Esophagus mucosa (tissue), 1 donor: ENCODE data around the gene WASF2. TPM values are rescaled to one million over a fixed set of nuclear protein-coding genes. Genes with fewer than 3 reads are reported as not detected.
"Not testable (repeated sequence)": the region's sequence is repeated elsewhere in the genome, so short reads cannot be mapped to it uniquely, and the experiment has no call there.

Experiments used
- ATAC-seq: fragments of 200-7000 bp; cut with Tn5 transposase; one replicate; pipeline ENCODE4 v1.9.1; 2020
- total RNA-seq: library from RNA; stranded (reverse); gene quantifications from one replicate; pipeline ENCODE4 v1.2.4, GENCODE V29; 2023
- donor health status: DM: yes; HTN: yes; CAD: no.

WASF2 gene
- total RNA-seq, 1 donor from 2014 or later, result 169 TPM

GRCh38 chr1:27492796-27493195 lies 2.8 kb upstream of the WASF2 start:
- no peak for ATAC-seq

DNA sequence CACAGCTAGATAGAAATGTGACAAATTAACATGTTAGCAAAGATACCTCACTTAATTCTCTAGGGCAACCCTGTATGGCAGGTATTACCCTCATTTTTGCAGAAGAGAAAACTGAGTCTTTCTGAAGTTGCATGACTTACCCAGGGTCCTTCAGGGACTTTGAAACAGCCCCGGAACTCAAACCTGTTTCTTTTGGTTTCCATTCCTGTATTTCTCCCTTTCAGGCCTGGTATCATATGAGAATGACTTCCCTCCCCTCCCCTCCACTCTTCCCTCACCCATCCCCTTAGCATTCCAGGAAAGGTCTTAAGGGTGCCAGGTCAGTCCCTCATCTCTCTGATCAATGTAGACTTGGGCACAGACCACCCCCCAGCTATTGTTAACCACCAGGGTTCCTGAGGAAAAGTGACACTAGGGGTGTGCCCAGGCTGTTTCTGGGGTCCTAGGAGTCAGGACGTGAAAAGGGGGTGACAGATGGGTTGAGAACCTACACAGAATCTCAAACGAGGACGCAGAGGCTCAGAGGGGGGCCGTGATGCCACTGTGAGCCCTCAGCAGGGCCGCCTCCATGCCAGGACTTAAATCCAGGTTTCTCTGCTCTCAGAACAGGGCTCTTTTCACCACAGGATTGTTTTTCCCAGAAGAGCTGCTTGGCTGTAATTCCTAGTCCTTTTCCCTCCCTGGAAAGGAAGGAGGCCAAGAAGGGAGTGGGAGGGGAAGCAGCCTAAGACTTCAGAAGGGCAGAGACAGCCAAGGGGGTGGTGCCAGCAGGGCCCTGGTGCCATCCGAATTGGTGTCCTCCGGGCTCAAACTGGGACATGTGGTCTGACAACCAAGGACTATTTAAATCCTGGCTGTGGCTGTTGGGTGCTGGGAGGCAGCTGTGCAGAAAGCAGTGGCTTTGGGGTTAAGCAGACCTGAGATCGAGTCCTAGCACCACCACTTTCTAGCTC lies 2.1 kb upstream of the WASF2 start:
- ATAC-seq, result no peak

DNA sequence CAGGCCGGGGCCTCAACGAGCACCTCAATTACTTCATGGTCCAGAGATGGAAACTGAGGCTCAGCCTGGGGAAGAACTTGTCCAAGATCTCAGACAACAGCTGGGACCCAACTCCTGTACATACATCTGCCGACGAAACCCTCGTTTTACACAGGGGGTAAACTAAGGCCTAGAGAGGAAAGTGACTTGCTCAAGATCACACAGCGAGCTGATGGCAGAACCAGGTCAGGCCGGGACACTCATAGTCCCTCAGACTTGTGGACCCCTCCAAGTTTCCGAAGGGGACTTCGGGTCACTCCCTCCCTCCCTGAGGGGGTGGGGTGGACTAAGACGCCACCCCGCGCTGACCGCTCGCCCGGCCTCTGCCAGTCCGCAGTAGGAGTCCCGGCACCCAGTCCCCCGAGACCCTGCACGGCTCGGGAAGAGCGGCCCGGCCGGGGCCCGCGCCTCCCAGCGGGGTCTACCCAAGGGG lies 430 bp downstream of the WASF2 start:
- peak; percentile 13 for ATAC-seq

DNA sequence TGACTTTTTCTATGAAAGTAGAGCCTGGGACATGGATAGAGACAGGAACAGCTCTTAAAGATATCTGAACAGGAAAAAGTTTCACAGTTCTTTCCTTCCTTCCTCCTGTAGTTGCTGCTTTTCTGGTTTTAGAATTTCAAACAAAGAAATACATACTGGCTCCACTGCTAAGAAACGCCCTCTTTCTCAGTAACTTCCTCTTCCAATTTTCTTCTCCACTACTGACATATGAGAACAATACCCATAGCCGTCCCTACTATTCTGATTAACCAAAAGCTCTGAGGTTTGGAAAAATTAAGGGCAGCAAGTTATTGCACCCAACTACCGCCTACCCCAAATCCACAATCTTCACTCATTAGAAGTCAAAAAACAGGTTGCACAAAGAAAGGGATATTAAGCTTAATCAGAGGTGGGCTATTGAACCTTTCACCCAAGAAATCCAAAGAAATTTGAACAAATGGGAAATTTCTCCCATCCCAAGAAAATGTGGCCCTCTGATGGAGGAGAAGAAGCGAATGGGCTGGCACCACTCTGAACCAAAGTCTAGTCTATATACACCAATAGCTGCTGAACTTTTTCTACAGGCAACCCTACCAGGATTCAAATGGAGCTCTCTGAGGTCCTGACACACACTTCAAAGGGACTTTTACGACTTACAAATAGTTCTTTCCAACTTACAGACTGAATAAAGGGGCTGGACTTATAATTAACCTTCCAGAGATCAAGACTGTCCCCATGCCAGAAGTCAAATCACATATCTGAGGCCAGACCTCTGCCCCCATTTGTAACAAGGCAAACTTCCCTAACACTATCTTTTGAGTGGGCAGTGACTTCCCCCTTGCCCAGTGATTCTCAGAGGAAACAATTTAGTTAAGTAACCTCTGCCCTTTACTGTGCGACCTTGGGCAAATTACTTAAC lies 1.7 kb downstream of the WASF2 start:
- peak; percentile 14 for ATAC-seq

DNA sequence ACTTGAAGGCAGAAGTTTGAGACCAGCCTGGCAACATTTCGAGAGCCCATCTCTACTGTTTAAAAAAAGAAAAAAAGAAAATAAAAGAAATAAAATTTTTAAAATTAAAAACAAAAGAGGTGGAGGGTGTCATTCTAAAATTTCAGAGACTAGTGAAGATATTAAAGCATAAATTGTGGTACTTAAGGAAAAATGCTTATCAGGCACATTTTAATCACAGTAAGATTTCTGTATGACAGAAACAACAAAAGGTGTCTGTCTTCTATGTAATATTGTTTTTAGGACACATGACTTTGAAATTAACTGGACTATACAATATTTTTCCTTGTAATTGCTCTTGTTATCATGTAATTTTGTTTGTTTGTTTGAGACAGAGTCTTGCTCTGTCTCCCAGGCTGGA lies 4.6 kb downstream of the WASF2 start:
- no peak for ATAC-seq

DNA sequence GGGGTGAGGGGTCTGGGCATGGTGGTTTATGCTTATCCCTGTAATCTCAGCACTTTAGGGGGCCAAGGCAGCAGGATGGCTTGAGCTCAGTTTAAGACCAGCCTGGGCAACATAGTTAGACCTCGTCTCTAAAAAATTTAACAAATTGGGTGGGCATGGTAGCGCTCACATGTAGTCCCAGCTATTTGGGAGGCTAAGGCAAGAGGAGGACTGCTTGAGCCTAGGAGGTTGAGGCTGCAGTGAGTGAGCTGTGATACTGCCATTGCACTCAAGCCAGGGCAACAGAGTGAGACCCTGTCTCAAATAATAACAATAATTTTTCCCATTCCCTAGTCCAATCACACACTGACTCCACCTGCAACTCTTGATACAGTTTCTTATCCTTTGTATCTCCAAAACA lies 6.3 kb downstream of the WASF2 start:
- ATAC-seq, result peak; percentile 4

DNA sequence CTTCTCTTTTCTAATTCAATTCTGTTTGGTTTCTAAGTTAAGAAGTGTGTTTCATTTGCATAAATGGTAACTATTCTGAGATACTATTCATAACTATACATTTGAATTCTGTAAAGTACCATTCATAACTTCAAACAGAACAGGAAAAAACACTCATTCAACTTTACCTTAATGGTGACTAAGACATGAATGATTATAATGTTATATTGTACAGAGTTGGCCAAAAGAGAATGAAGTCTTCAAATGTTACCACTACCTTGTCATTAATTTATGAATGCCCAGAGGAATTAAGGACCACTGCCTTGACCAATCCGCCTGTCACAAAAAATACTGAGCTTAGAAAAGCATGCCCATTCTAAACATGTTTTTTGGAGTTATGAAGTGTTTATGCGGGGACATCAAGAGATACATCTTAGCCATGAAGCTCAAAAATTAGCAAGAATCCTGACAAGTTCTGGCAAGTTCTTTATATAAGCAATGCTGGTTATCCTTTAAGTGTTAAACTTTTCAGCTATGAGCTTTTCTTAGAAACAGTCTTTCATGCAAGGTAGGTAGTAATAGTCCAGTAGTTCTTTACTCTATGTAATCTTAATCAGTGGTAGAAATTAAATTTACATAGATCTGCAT lies 7.9 kb downstream of the WASF2 start:
- ATAC-seq, result peak; percentile 16

- no peak for ATAC-seq
Observed at GRCh38 chr1:27478098-27478497, 11.9 kb downstream of the WASF2 start.

- ATAC-seq, result no peak
Observed at GRCh38 chr1:27476237-27476636, 13.7 kb downstream of the WASF2 start.

DNA sequence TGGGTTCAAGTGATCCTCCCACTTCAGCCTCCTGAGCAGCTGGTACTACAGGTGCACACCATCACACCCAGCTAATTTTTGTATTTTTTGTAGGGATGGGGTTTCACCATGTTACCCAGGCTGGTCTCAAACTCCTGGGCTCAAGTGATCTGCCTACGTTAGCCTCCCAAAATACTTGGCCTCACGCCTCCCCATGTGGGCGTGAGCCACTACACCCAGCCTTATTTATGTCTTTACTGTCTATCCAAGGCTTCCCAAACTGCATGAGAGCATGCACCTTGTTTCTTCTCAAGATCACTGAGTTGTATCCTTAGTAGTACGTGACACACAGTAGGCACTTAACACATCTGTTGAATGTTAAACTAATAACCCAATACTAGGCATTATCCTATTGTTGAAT lies 14.2 kb downstream of the WASF2 start:
- ATAC-seq, result peak; percentile 19

- ATAC-seq, result no peak
Observed at GRCh38 chr1:27473755-27474154, 16.2 kb downstream of the WASF2 start.

DNA sequence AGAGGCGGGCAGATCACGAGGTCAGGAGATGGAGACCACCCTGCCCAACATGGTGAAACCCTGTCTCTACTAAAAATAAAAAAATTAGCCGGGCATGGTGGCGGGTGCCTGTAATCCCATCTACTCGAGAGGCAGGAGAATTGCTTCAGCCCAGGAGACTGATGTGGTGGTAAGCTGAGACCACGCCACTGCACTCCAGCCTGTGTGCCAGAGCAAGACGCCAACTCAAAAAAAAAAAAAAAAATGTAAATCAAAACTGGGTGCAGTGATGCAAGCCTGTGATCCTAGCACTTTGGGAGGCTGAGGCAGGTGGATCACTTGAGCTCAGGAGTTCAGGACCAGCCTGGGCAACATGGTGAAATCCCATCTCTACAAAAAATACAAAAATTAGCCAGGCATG lies 17.9 kb downstream of the WASF2 start:
- ATAC-seq, result not testable (repeated sequence)

- no peak for ATAC-seq
Observed at GRCh38 chr1:27471477-27471876, 18.5 kb downstream of the WASF2 start.

- no peak for ATAC-seq
Observed at GRCh38 chr1:27469334-27469733, 20.6 kb downstream of the WASF2 start.

GRCh38 chr1:27468378-27468777 lies 21.6 kb downstream of the WASF2 start:
- not testable (repeated sequence) for ATAC-seq

- no peak for ATAC-seq
Observed at GRCh38 chr1:27464926-27465647, 24.9 kb downstream of the WASF2 start.

DNA sequence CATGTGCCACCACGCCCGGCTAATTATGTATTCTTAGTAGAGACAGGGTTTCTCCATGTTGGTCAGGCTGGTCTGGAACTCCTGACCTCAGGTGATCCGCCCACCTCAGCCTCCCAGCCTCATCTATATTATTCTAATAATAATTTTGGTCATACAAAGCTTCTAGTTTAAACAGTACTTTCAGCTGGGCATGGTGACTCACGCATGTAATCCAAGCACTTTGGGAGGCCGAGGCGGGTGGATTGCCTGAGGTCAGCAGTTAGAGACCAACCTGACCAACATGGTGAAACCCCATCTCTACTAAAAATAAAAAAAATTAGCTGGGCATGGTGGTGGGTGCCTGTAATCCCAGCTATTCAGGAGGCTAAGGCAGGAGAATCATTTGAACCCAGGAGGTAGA lies 26.1 kb downstream of the WASF2 start:
- peak; percentile 30 for ATAC-seq

GRCh38 chr1:27458521-27458920 lies 31.4 kb downstream of the WASF2 start:
- ATAC-seq, result not testable (repeated sequence)

- peak; percentile 91 for ATAC-seq
Observed at GRCh38 chr1:27455139-27455811, 34.7 kb downstream of the WASF2 start.

GRCh38 chr1:27454610-27455009 lies 35.4 kb downstream of the WASF2 start:
- no peak for ATAC-seq

GRCh38 chr1:27451343-27451742 lies 38.6 kb downstream of the WASF2 start:
- ATAC-seq, result peak; percentile 9
